Measurements from ENCODE around the gene TAF11.

DNA sequence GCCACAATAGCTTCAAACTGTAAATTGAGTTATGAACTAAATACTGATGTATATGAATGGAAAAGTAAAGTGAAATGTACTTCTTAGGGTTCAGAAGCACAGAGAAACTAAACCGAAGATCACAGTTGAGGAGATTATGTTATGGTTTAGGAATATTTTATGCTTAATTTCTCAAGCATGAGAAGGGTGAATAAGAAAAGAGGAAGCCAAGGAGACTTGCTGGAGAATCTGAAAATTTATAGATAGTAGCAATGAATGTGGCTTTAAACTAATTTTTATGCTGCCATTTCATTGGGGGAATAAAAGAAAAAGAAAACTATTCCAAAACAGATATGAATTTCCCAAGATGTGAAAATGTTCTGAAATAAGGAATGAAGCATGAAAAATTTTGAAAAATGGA lies 6.9 kb upstream of the TAF11 start:
- TF ChIP-seq, protein P1, sequence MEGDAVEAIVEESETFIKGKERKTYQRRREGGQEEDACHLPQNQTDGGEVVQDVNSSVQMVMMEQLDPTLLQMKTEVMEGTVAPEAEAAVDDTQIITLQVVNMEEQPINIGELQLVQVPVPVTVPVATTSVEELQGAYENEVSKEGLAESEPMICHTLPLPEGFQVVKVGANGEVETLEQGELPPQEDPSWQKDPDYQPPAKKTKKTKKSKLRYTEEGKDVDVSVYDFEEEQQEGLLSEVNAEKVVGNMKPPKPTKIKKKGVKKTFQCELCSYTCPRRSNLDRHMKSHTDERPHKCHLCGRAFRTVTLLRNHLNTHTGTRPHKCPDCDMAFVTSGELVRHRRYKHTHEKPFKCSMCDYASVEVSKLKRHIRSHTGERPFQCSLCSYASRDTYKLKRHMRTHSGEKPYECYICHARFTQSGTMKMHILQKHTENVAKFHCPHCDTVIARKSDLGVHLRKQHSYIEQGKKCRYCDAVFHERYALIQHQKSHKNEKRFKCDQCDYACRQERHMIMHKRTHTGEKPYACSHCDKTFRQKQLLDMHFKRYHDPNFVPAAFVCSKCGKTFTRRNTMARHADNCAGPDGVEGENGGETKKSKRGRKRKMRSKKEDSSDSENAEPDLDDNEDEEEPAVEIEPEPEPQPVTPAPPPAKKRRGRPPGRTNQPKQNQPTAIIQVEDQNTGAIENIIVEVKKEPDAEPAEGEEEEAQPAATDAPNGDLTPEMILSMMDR (IDR thresholded peaks at IDR 0.05) = no peak
- no peak for TF ChIP-seq ZFX (IDR thresholded peaks at IDR 0.05; ENCODE audit: borderline replicate concordance)
